ENCODE data around the gene CAB39.

CAB39 gene

GRCh38 chr2:230773039-230773773, 60.6 kb downstream of the CAB39 start:
- TF ChIP-seq CTCF (IDR thresholded peaks at IDR 0.05; ENCODE audit: extremely low read depth, insufficient read depth, missing control alignments), result no peak
- no peak for DNase-seq (ENCODE audit: low spot score)
- in situ Hi-C loops (cut with MboI; ENCODE audit: low pct_unique_long_range_greater_than_20kb, low sequenced_read_pairs, unreplicated experiment), result no loop called here

DNA sequence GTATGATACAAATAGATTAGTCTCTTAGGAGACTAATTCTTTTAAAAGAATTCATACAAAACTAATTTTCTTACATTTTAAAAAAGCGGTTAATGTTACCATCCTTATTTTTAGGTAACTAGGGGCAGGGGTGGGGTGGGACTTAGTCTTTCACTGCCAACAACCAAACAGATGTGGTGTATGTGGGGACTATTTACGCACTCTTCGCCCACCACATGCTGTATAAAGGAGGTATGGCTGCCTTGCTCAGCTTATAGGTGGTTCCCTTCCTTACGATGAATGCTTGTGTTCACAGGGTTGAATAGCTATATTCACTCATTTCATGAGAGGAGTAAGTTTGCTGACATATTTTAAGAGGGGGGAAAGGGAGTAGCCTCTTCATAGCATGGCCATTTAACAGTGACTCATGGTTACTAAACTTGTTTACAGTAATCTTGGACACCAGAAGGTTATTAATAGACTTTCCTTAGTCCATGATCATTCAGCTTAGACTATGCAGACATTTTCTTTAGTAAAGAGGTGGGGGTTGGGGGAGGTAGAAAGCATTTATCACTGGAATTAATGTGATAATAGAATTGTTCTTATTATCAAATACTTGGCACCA, 61.8 kb downstream of the CAB39 start:
- in situ Hi-C loops (cut with MboI; ENCODE audit: low pct_unique_long_range_greater_than_20kb, low sequenced_read_pairs, unreplicated experiment), result no loop called here
- no peak for TF ChIP-seq CTCF (IDR thresholded peaks at IDR 0.05; ENCODE audit: extremely low read depth, insufficient read depth, missing control alignments)
- DNase-seq (ENCODE audit: low spot score), result no peak

GRCh38 chr2:230775737-230776136, 63.1 kb downstream of the CAB39 start:
- DNase-seq (ENCODE audit: low spot score), result no peak
- in situ Hi-C loops (cut with MboI; ENCODE audit: low pct_unique_long_range_greater_than_20kb, low sequenced_read_pairs, unreplicated experiment), result no loop called here
- TF ChIP-seq CTCF (IDR thresholded peaks at IDR 0.05; ENCODE audit: extremely low read depth, insufficient read depth, missing control alignments), result no peak

GRCh38 chr2:230777721-230778120, 65.1 kb downstream of the CAB39 start:
- DNase-seq (ENCODE audit: low spot score), result no peak
- in situ Hi-C loops (cut with MboI; ENCODE audit: low pct_unique_long_range_greater_than_20kb, low sequenced_read_pairs, unreplicated experiment), result no loop called here
- no peak for TF ChIP-seq CTCF (IDR thresholded peaks at IDR 0.05; ENCODE audit: extremely low read depth, insufficient read depth, missing control alignments)

- TF ChIP-seq CTCF (IDR thresholded peaks at IDR 0.05; ENCODE audit: extremely low read depth, insufficient read depth, missing control alignments), result no peak
- in situ Hi-C loops (cut with MboI; ENCODE audit: low pct_unique_long_range_greater_than_20kb, low sequenced_read_pairs, unreplicated experiment), result no loop called here
These were observed 65.9 kb downstream of the CAB39 start for GRCh38 chr2:230778350-230779063.

GRCh38 chr2:230779126-230779525, 66.5 kb downstream of the CAB39 start:
- no peak for TF ChIP-seq CTCF (IDR thresholded peaks at IDR 0.05; ENCODE audit: extremely low read depth, insufficient read depth, missing control alignments)
- DNase-seq (ENCODE audit: low spot score), result peak; percentile 15
- in situ Hi-C loops (cut with MboI; ENCODE audit: low pct_unique_long_range_greater_than_20kb, low sequenced_read_pairs, unreplicated experiment), result no loop called here

More at GRCh38 chr2:230778350-230779063, 65.9 kb downstream of the CAB39 start:
- peak; percentile 46 for DNase-seq (ENCODE audit: low spot score)
